HG03097 (cell line): Measurements from ENCODE around the gene NRTN.
"Not testable (repeated sequence)": the region's sequence is repeated elsewhere in the genome, so short reads cannot be mapped to it uniquely, and the experiment has no call there.

Experiments
- ATAC-seq: cut with Tn5 transposase; IDR thresholded peaks from one replicate; pipeline ENCODE4 v1.9.1; 2021; ENCODE audit not compliant: unreplicated experiment, low FRiP score

NRTN gene

DNA sequence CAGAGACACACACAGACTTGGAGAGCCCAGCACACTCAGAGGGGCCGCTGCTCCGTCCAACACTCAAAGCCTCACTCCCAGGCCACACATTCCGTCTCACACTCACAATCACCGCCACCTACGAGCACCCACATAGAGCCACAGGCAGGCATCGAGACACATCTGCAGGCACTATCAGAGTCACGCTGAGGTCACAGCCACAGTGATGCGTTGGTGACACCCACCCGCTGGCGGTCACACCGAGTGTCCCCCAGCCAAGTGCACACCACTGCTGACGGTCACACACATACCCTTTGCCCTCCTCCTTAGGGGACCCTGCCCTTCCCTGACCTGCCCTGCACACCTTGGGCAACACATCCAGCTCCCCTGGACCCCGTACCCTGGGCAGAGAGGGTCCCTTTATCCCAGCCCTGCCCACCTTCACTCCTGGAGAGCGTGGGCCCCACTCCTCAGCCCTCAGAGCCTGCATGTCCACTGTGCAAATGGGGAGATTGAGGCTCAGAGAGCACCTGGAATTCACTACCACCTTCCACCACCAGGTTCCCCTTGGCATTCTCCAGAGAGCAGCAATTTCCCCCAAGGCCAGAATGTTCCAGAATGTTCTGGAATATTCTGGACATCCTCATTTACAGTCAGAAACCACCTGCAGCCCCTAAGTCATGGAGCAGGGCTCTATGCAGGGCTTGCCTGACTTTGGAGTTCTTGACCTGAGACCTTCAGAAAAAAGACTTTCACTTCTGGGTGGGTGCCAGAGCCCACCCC, 60.0 kb downstream of the NRTN start:
- ATAC-seq, result no peak

DNA sequence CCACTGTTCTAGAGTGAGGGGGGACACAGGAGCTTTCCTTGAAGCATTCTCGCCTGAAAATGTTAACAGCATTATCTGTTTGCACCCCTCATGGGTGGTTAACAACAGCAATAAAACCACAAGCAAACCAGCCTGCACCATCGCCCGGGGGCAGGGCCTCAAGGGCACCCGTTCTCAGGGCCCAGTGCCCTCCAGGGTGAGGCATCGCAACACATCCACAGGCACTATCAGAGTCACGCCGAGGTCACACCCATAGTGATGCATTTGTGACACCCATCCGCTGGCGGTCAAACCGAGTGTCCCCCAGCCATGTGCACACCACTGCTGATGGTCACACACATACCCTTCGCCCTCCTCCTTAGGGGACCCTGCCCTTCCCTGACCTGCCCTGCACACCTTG, 60.9 kb downstream of the NRTN start:
- no peak for ATAC-seq

DNA sequence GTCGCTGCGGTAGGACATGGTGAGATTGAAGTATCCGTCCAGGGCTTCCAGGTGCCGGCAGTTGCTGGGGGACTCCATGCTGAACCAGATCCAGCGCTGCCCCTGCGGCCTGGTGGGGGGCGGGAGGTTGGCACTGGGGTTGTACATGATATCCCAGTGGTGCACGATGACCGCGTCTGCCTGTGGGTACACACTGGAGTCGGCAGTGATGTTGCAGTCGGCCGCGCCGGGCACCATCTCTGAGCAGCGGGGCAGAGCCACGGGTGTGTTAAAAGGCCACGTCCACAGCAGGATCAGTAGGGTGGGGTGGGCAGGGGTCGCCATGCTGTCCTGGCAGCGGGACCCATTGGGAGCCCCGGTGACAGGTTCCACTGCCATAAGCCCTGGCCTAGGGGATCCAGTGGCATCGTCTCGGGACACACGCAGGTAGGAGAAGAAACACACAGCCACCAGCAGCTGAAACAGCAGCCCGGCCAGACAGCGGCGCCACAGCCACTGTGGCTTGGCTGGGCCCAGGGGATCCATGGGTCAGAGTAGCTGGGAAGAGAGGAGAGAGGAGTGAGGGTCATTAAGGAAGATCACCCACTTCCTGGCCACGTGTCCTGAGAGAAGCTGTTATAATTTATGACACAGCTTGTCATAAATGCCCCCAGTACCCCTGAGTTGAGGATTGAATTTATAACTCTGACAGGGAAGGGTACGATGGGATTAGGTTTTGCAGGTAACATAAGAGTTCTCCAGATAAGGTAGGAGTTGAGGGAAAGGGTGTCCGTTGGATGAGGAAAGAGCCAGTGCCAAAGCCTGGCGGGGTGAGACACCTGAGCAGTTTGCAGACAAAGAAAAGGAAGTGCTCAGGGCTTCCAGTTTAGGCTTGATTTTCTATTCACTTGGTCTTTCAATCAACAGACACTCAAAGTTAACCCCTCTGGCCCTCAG, 62.6 kb downstream of the NRTN start:
- no peak for ATAC-seq

DNA sequence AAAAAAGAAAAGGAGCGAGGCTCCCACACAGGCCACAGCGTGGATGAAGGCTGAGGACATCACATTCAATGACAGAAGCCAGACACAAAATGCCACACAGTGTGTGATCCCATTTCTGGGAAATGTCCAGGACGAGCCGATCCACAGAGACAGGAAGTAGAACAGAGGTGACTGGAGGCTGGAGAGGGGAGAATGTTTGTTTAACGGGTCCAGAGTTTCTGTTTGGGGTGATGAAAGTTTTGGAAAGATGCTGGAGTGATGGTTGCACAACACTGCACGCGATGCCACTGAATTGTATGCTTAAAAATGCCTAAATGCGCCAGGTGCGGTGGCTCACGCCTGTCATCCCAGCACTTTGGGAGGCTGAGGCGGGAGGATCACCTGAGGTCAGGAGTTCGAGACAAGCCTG, 66.1 kb downstream of the NRTN start:
- no peak for ATAC-seq

DNA sequence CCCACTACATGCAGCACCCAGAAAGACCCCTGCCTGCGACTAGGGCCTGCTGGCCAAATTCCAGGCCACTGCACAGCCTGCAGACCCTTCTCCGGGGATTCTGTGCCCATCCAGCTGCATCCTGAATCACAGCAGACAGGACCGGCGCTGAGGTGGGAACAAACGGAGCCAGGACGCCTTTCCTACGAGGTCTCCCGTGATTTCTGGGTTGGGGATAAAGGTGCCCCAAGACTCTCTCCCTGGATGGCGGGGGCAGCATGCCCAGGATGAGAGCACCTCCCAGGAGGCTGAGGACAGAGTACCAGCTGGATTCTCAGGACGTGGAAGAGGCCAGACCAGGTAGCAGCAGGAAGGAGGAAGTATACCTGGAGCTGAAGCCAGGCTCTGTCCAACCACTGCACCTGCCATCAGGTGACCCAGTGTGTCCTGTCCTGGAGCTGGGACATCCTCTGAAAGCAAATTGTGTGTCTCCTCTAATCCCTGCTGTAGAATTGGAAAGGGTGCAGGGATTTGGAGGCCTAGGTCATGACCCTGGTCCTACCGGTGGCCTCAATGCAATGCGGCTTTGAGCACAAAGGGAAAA, 68.8 kb downstream of the NRTN start:
- ATAC-seq, result no peak

DNA sequence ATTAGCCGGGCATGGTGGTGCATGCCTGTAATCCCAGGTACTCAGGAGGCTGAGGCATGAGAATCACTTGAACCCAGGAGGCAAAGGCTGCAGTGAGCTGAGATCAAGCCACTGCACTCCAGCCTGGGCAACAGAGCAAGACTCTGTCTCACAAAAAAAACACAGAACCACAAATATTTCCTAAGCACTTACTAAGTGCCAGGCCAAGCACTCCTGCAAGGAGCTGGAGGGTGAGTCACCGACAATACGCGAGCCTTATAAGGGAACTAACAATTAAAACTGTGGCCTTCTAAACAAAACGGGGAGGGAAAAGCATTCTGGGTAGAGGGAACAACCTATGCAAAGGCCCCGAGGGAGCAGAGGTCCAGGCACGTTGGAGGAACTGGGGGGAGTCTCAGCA, 69.6 kb downstream of the NRTN start:
- not testable (repeated sequence) for ATAC-seq

DNA sequence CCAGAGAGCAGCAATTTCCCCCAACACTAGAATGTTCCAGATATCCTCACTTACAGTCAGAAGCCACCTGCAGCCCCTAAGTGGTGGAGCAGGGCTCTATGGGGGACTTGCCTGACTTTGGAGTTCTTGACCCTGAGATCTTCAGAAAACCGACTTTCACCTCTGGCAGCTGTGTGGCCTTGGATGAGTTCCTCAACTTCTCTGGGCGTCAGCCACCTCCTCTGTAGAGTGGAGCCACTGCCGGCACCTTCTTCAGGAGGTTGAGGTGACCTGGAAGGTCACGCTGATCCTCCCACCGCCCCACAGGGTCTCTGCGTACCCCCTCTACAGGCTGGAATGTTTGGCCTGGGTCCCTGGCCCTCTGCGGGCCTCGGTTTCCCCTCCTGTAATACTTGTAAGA, 72.6 kb downstream of the NRTN start:
- no peak for ATAC-seq

DNA sequence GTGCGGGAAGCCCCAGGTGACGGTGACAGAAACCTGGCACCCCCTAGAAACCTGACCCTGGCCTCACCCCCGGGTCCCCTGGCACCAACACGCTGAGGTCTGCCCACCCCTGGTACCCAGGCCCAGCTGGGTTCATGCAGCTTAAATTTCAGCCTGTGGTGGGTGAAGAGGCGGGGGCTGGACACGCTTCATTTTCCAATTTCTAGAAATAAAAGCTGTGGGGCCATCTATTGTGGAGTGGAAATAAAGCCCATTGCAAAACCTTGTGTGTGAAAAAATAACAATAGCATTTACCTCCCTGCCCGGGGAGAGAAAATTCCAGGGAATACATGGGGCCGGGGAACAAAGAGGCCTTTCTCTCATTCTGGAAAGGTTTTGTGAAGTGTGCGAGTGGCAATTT, 73.0 kb downstream of the NRTN start:
- ATAC-seq, result no peak
